ENCODE measurements around the gene RUBCNL. TPM values are rescaled to one million over a fixed set of nuclear protein-coding genes. Genes with fewer than 3 reads are reported as not detected.

The RUBCNL gene
- polyA plus RNA-seq, 1 of the 3 experiments (the other 2 are of a cell fraction): 0.07 TPM

GRCh38 chr13:46295491-46296114, 91.4 kb downstream of the RUBCNL start:
- H3K4me2 ChIP-seq: peak overlapping the region; percentile 51; the same call in 1 of the 2 replicates
- 65% methylated on average over 7 of the region's 7 CpGs for WGBS (ENCODE audit: low lambda C conversion rate)
- H3K9me3 ChIP-seq: no peaks in the 10 kb centered on the region
- peak overlapping the region; percentile 26; the same call in 1 of the 2 replicates for H2AFZ ChIP-seq (ENCODE audit: low read depth)
- H3K4me3 ChIP-seq (ENCODE audit: low read depth in 2 of 2, low read length in 1 of 2): no peak overlapping the region
- no peak overlapping the region for H3K9ac ChIP-seq
- no peak for TF ChIP-seq ELF1 (IDR thresholded peaks at IDR 0.05)
- TF ChIP-seq FOSL2 (IDR thresholded peaks at IDR 0.05; ENCODE audit: borderline replicate concordance, low read depth): no peak
- no peak for TF ChIP-seq REST (IDR thresholded peaks at IDR 0.05; ENCODE audit: low read depth, low read length)
- no peak for TF ChIP-seq RCOR1 (IDR thresholded peaks at IDR 0.05; ENCODE audit: low read length)
- no peak for TF ChIP-seq USF1 (IDR thresholded peaks at IDR 0.05; ENCODE audit: borderline replicate concordance, low read depth)
- TF ChIP-seq NFIC (IDR thresholded peaks at IDR 0.05; ENCODE audit: borderline replicate concordance): no peak
- no peak for TF ChIP-seq YY1 (IDR thresholded peaks at IDR 0.05; ENCODE audit: low read depth)
- TF ChIP-seq GABPA (IDR thresholded peaks at IDR 0.05; ENCODE audit: low read depth): no peak
- TF ChIP-seq FOXM1 (IDR thresholded peaks at IDR 0.05; ENCODE audit: low read depth): no peak
- no peak for TF ChIP-seq TAF1 (IDR thresholded peaks at IDR 0.05; ENCODE audit: borderline replicate concordance, low read depth, low read length)
- TF ChIP-seq RFX5 (IDR thresholded peaks at IDR 0.05; ENCODE audit: low read length): no peak
- TF ChIP-seq PBX3 (IDR thresholded peaks at IDR 0.05): no peak
- no peak for TF ChIP-seq MAX (IDR thresholded peaks at IDR 0.05; ENCODE audit: low read depth)
- no peak for TF ChIP-seq TEAD4 (IDR thresholded peaks at IDR 0.05; ENCODE audit: borderline replicate concordance, insufficient read depth)
- no peak for TF ChIP-seq SMC3 (IDR thresholded peaks at IDR 0.05; ENCODE audit: low read depth, low read length)
- no peak for TF ChIP-seq NRF1 (IDR thresholded peaks at IDR 0.05; ENCODE audit: low read depth, low read length)
- no peak for TF ChIP-seq USF2 (IDR thresholded peaks at IDR 0.05; ENCODE audit: borderline replicate concordance, low read depth, low read length)
- no peak for TF ChIP-seq CHD2 (IDR thresholded peaks at IDR 0.05; ENCODE audit: low read length, partially characterized antibody)
- peak overlapping the region in 1 of 2 experiments; percentile 84; a peak in 2 of 4 replicates for H3K27ac ChIP-seq (ENCODE audit: low read depth in 2 of 2, low read length in 1 of 2)
- H3K4me1 ChIP-seq (ENCODE audit: control insufficient read depth in 1 of 2, insufficient read depth in 2 of 2, low read depth in 1 of 2, low read length in 1 of 2): peaks cover 0 to 31% of the 10 kb centered on the region in 2 experiments; a peak in 2 of 4 replicates
- no peaks in the 10 kb centered on the region for H3K9me2 ChIP-seq
- H3F3A ChIP-seq (replicated peaks; ENCODE audit: insufficient read depth): peaks cover 23% of the 10 kb centered on the region
- H3K79me2 ChIP-seq (ENCODE audit: insufficient read depth): no peaks in the 10 kb centered on the region
- DNase-seq: no peak
- ChIA-PET CTCF (interaction anchor here (0.9 to 1.1 kb wide), 2 partner anchors 26 to 34 kb away, joined by 3 read pairs; no protein-coding TSS in a partner anchor), POLR2A (no interaction called here)
- no peaks in the 10 kb centered on the region for H4K20me1 ChIP-seq (ENCODE audit: insufficient read depth)
- no peaks in the 10 kb centered on the region for H3K36me3 ChIP-seq (replicated peaks in 1 of 2; ENCODE audit: control insufficient read depth in 1 of 2, insufficient read depth in 2 of 2, low read length in 1 of 2)
- no peaks in the 10 kb centered on the region for H3K27me3 ChIP-seq (ENCODE audit: insufficient read depth)
